ENCODE measurements around the gene TMEM132A. TPM values are rescaled to one million over a fixed set of nuclear protein-coding genes. Genes with fewer than 3 reads are reported as not detected.

TMEM132A gene
- total RNA-seq, 1 experiment from 2014 or later = 95.5 TPM

DNA sequence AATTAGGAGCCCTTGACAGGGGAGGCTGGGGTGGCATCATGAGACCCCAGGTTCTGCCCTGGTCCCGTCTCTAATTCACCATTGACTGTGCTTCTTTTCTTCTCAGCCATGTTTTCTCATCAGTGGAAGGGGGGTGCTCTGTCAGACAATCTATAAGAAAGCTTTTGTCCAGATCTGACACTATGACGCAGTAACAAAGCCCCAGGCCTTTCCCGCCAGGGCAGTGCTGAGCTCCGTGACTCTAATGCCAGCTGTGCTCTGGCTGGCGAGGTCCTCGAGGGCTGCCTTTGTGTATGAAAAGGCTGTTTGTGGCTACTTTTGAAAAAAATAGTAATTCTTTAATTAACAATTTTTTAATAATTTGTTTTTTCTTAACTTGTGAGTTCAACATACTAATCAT lies 50.5 kb downstream of the TMEM132A start:
- H2AK5ac ChIP-seq (ENCODE audit: insufficient read length, low read length) = no peak overlapping the region
- no peak overlapping the region for H3K18ac ChIP-seq (ENCODE audit: insufficient read length, low read depth, low read length)
- no peak overlapping the region for H4K5ac ChIP-seq (ENCODE audit: insufficient read length, low read depth, low read length)
- H3K4me1 Mint-ChIP-seq = no peaks in the 10 kb centered on the region
- H2BK15ac ChIP-seq (ENCODE audit: low read depth, low read length) = no peak overlapping the region
- no peak overlapping the region for H3K27ac Mint-ChIP-seq
- no peak overlapping the region for H2BK12ac ChIP-seq (ENCODE audit: insufficient read length, low read depth, low read length)
- no peak overlapping the region for H2BK20ac ChIP-seq (ENCODE audit: low read depth, low read length, poor library complexity, severe bottlenecking)
- no peaks in the 10 kb centered on the region for H3K23me2 ChIP-seq (ENCODE audit: insufficient read length, low read depth, low read length, poor library complexity, severe bottlenecking)
- TF ChIP-seq CTCF (conservative IDR thresholded peaks at IDR 0.05) = no peak
- no peak overlapping the region for H3K4ac ChIP-seq (ENCODE audit: low read depth, low read length)
- H4K91ac ChIP-seq (ENCODE audit: insufficient read length, low read depth, low read length) = no peak overlapping the region
- H3K4me2 ChIP-seq (ENCODE audit: insufficient read depth, insufficient read length, low read length) = no peak overlapping the region
- H3K9me3 ChIP-seq (ENCODE audit: control insufficient read depth, low read depth, low read length) = no peaks in the 10 kb centered on the region
- no peak overlapping the region for H2AFZ ChIP-seq (ENCODE audit: low read length)
- no peak overlapping the region for H2BK120ac ChIP-seq (ENCODE audit: low read depth, low read length, poor library complexity, severe bottlenecking)
- H3K27ac ChIP-seq (ENCODE audit: insufficient read length, low read depth, low read length) = no peak overlapping the region
- H3K79me2 ChIP-seq (ENCODE audit: insufficient read depth, low read length) = no peaks in the 10 kb centered on the region
- H3K79me1 ChIP-seq (ENCODE audit: insufficient read depth, low read depth, low read length, poor library complexity, severe bottlenecking) = no peaks in the 10 kb centered on the region
- no peak overlapping the region for H4K8ac ChIP-seq (replicated peaks; ENCODE audit: insufficient read length, low read depth, low read length)
- no peak overlapping the region for H3K9ac ChIP-seq (ENCODE audit: extremely low read depth, insufficient read length, low read length)
- no peak overlapping the region for H3K14ac ChIP-seq (ENCODE audit: insufficient read depth, low read length)
- no peaks in the 10 kb centered on the region for H3K27me3 ChIP-seq (ENCODE audit: insufficient read depth, low read length)
- peaks cover 0 to 3% of the 10 kb centered on the region in 2 experiments; a peak in 1 of 5 replicates for H3K9me3 Mint-ChIP-seq
- no peaks in the 10 kb centered on the region for H4K20me1 ChIP-seq (ENCODE audit: control insufficient read depth, insufficient read depth, insufficient read length)
- H2BK5ac ChIP-seq (ENCODE audit: insufficient read length, low read length) = no peak overlapping the region
- peaks cover 15% of the 10 kb centered on the region for H3K27me3 Mint-ChIP-seq (ENCODE audit: low read depth)
- DNase-seq = no peak
- H3K56ac ChIP-seq (ENCODE audit: insufficient read length, low read depth, low read length) = no peak overlapping the region
- no peak overlapping the region for H3T11ph ChIP-seq (ENCODE audit: low read length)
- H3K23ac ChIP-seq (ENCODE audit: insufficient read length, low read depth, low read length) = no peak overlapping the region
- H3K4me3 Mint-ChIP-seq = no peak overlapping the region
- WGBS (ENCODE audit: extremely low coverage, insufficient read length, low lambda C conversion rate) = no CpG with 5 or more reads among the region's 6 CpGs
- H3K36me3 Mint-ChIP-seq (ENCODE audit: insufficient read depth in 1 of 3, low read depth in 3 of 3) = no peaks in the 10 kb centered on the region
- no peaks in the 10 kb centered on the region for H3K4me1 ChIP-seq (ENCODE audit: insufficient read depth, low read length)
